DOHH2 (cell line): ENCODE results near the gene IGFBP2.

Experiments used
- CTCF ChIP-seq: fragments of 200-600 bp; sonication (generic); IDR thresholded peaks from one replicate; pipeline ENCODE4 v1.5.1; 2014; ENCODE audit warnings: antibody characterized with exemption, mild to moderate bottlenecking, low read depth, low read length; ENCODE audit not compliant: poor library complexity, severe bottlenecking
- EZH2phosphoT487 ChIP-seq: fragments of 200-600 bp; sonication (generic); IDR thresholded peaks from 2 replicates; pipeline ENCODE4 v1.6.1; 2017; ENCODE audit warnings: borderline replicate concordance, mild to moderate bottlenecking, antibody characterized with exemption, low read length, moderate library complexity, mixed read lengths

GRCh38 chr2:216663106-216663505 lies 29.9 kb downstream of the IGFBP2 start:
- TF ChIP-seq CTCF, result no peak
- no peak for TF ChIP-seq EZH2phosphoT487
